Measurements from ENCODE around the gene PLBD2. TPM values are rescaled to one million over a fixed set of nuclear protein-coding genes. Genes with fewer than 3 reads are reported as not detected.

PLBD2 gene
- total RNA-seq, 3 donors from 2014 or later, result 14.3 to 27.8 (median 25.9) TPM

DNA sequence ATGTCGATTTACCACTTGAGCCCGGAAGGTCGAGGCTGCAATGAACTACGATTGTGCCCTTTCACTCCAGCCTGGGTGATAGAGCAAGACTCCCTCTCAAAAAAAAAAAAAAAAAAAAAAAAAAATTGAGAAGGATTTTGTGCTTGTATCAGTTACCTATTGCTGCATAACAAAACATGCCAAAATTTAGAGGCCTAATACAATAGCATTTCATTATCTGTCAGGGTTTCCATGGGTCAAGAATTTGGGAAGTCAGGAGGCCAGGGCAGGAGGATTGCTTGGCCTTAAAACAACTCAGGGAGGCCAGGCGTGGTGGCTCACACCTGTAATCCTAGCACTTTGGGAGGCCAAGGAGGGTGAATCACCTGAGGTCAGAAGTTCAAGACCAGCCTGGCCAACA, 18.8 kb upstream of the PLBD2 start:
- DNase-seq, result no peak
- Histone ChIP-seq H3K9me3 (no peaks in the 10 kb centered on the region), H3K4me1 (ENCODE audit: low read depth) (no peaks in the 10 kb centered on the region), H3K36me3 (ENCODE audit: low read depth) (no peaks in the 10 kb centered on the region), H3K4me3 (no peak overlapping the region)
- intact Hi-C loops (cut with DNase I, micrococcal nuclease), result no loop called here
- TF ChIP-seq, protein P1, sequence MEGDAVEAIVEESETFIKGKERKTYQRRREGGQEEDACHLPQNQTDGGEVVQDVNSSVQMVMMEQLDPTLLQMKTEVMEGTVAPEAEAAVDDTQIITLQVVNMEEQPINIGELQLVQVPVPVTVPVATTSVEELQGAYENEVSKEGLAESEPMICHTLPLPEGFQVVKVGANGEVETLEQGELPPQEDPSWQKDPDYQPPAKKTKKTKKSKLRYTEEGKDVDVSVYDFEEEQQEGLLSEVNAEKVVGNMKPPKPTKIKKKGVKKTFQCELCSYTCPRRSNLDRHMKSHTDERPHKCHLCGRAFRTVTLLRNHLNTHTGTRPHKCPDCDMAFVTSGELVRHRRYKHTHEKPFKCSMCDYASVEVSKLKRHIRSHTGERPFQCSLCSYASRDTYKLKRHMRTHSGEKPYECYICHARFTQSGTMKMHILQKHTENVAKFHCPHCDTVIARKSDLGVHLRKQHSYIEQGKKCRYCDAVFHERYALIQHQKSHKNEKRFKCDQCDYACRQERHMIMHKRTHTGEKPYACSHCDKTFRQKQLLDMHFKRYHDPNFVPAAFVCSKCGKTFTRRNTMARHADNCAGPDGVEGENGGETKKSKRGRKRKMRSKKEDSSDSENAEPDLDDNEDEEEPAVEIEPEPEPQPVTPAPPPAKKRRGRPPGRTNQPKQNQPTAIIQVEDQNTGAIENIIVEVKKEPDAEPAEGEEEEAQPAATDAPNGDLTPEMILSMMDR (IDR thresholded peaks at IDR 0.05), result no peak
- no peak for ATAC-seq

DNA sequence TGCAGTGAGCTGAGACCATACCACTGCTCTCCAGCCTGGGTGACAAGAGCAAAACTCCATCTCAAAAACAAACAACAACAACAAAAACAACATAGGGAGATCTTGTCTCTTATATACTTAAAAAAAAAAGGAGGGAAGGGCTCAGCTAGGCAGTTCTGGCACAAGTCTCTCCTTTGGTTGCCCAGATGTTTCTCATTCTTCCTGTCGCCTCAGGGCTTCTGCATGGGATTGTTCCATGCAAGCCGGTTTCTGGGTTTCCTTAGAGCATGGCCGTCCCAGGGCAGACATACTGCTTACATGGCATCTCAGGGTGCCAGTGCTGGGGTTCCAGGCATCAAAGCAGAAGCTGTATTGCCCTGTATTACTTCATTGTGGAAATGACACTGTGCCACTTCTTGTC, 18.3 kb upstream of the PLBD2 start:
- Histone ChIP-seq H3K36me3 (ENCODE audit: low read depth) (no peaks in the 10 kb centered on the region), H3K4me1 (ENCODE audit: low read depth) (no peaks in the 10 kb centered on the region), H3K9me3 (no peaks in the 10 kb centered on the region), H3K4me3 (no peak overlapping the region)
- intact Hi-C loops (cut with DNase I, micrococcal nuclease), result no loop called here
- ATAC-seq, result no peak
- TF ChIP-seq, protein P1 (IDR thresholded peaks at IDR 0.05), result no peak
- DNase-seq, result no peak

DNA sequence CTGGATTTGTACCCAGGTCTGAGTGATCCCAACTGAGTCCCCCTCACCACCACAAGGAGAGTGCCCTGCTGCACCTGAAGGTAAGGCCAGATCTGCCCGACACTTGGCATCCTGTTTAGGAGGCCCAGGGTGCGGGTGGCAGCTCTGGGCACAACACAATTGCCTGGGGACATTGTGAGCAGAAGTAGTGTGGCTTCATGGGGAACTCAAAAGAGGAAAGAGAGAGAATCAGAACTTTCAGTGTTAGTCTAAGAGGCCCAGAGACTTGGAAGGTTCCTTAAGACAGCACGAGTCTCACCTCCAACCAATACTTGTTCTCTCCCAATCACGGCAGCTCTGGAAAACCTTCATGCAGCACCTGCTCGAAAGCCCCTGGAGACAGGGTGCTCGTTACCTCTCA, 16.9 kb upstream of the PLBD2 start:
- intact Hi-C loops (cut with DNase I, micrococcal nuclease), result no loop called here
- H3K9me3 ChIP-seq, result no peaks in the 10 kb centered on the region
- TF ChIP-seq, protein P1 (IDR thresholded peaks at IDR 0.05), result no peak

DNA sequence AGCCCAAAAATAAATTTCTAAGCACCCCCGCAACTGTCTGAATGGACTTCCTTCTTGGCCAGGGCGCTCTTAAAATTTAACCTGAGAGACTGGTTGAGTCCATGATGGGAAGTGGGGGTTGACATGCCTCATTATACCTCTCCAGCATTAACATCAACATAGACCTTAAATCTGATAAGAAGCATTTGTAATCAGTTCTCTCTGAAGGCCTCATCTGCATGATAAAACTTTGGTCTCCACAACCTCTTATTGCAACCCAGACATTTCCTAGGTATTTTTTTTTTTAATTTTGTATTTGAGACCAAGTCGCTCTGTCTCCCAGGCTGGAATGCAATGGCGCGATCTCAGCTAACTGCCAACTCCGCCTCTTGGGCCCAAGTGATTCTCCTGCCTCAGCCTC, 13.1 kb upstream of the PLBD2 start:
- Histone ChIP-seq H3K4me3 (no peak overlapping the region), H3K4me1 (ENCODE audit: low read depth) (no peaks in the 10 kb centered on the region), H3K36me3 (ENCODE audit: low read depth) (no peaks in the 10 kb centered on the region), H3K9me3 (no peaks in the 10 kb centered on the region)
- intact Hi-C loops (cut with DNase I, micrococcal nuclease), result no loop called here
- ATAC-seq (no peak), DNase-seq (no peak)
- TF ChIP-seq, protein P1 (IDR thresholded peaks at IDR 0.05), result no peak

More for the DNA sequence above, 16.9 kb upstream of the PLBD2 start:
- no peak overlapping the region for H3K4me3 ChIP-seq
- H3K36me3 ChIP-seq (ENCODE audit: low read depth), result no peaks in the 10 kb centered on the region
- DNase-seq (no peak), ATAC-seq (no peak)
- H3K4me1 ChIP-seq (ENCODE audit: low read depth), result no peaks in the 10 kb centered on the region

DNA sequence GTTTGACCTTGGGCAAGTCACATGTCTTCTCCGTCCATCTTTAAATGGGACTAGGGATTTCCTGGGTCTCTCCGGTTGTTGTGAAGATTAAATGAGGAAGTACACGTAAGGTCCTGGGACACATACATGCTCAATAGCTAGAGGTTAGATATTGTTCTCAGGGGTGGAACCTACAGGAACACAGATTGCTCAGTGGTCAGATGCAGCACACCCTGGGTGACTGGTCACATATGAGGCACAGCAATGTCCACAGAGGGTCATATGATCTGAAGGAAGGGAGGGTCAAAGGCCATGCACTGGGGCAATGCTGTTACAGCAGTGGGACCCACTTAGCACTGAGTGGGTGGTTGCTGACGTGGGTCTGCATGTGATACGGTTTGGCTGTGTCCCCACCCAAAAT, 12.0 kb upstream of the PLBD2 start:
- Histone ChIP-seq H3K9me3 (no peaks in the 10 kb centered on the region), H3K36me3 (ENCODE audit: low read depth) (no peaks in the 10 kb centered on the region), H3K4me3 (no peak overlapping the region), H3K4me1 (ENCODE audit: low read depth) (no peaks in the 10 kb centered on the region)
- TF ChIP-seq, protein P1 (IDR thresholded peaks at IDR 0.05), result no peak
- ATAC-seq (no peak), DNase-seq (no peak)
- intact Hi-C loops (cut with DNase I, micrococcal nuclease), result no loop called here

DNA sequence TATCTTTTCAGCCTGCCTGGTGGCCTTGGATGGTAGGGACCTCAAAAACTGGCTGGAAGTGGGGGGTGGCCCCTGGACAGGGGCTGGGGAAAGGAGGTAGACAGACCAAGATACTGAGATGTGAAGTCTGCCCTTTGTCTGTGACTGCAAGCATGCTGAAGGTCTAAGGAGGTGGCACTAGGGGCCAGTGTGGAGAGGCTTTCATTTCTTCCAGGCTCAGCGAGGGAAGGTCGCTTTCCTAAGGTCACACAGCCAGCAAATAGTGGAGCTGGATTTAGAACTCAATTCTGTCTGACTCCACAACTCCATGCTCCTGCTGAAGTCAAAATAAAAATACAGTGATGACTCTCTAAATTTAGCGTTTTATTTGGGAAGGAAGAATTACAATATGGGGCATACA, 11.3 kb upstream of the PLBD2 start:
- Histone ChIP-seq H3K4me1 (ENCODE audit: low read depth) (no peaks in the 10 kb centered on the region), H3K4me3 (no peak overlapping the region), H3K36me3 (ENCODE audit: low read depth) (no peaks in the 10 kb centered on the region), H3K9me3 (no peaks in the 10 kb centered on the region)
- TF ChIP-seq, protein P1 (IDR thresholded peaks at IDR 0.05), result no peak
- intact Hi-C loops (cut with DNase I, micrococcal nuclease), result no loop called here
- ATAC-seq (no peak), DNase-seq (no peak)

Measured in mucosa of descending colon (tissue), 3 donors.